K562 (cell line): ENCODE data around the gene NET1. TPM values are rescaled to one million over a fixed set of nuclear protein-coding genes. Genes with fewer than 3 reads are reported as not detected.
A peak's percentile ranks its signal among the peaks of the same experiment; 100 is the strongest.

ENCODE experiments used
- CHCHD3 ChIP-seq: fragments of 250-450 bp; sonication (Bioruptor Pico); IDR thresholded peaks from 2 replicates; pipeline ENCODE4 v2.1.2; 2022; ENCODE audit warnings: mild to moderate bottlenecking
- KDM1A ChIP-seq, 2 experiments: fragments of 450-650 bp; IDR thresholded peaks; 2 replicates each; pipeline ENCODE4 v1.6.1; 2016; ENCODE audit warnings: mild to moderate bottlenecking in 2 of 2
- MIER1 ChIP-seq: fragments of 450-650 bp; IDR thresholded peaks from 2 replicates; pipeline ENCODE4 v1.6.1; 2016; ENCODE audit warnings: antibody characterized with exemption, mild to moderate bottlenecking, low read depth
- NCOA6 ChIP-seq: fragments of 450-650 bp; IDR thresholded peaks from 2 replicates; pipeline ENCODE4 v1.6.1; 2017; ENCODE audit warnings: mild to moderate bottlenecking
- NR2C1 ChIP-seq, 2 experiments: fragments of 450-650 bp; IDR thresholded peaks; 2 replicates each; pipeline ENCODE4 v1.6.1; 2017; ENCODE audit warnings: mild to moderate bottlenecking in 2 of 2, antibody characterized with exemption in 1 of 2, inconsistent platforms in 1 of 2, missing compliant biosample characterization in 1 of 2, missing genetic modification characterization in 1 of 2
- RB1 ChIP-seq: fragments of 450-650 bp; IDR thresholded peaks from 2 replicates; pipeline ENCODE4 v1.6.1; 2017; ENCODE audit warnings: low read depth, mild to moderate bottlenecking
- SAFB2 ChIP-seq: fragments of 200-400 bp; formaldehyde crosslinking; IDR thresholded peaks from 2 replicates; pipeline ENCODE4 v1.6.1; 2018; ENCODE audit warnings: borderline replicate concordance, low read length, low read depth, moderate library complexity; ENCODE audit not compliant: severe bottlenecking
- SRSF1 ChIP-seq: fragments of 200-400 bp; formaldehyde crosslinking; IDR thresholded peaks from 2 replicates; pipeline ENCODE4 v1.6.1; 2017; ENCODE audit warnings: mild to moderate bottlenecking, low read depth, low read length, moderate library complexity
- SRSF9 ChIP-seq: fragments of 200-400 bp; formaldehyde crosslinking; IDR thresholded peaks from 2 replicates; pipeline ENCODE4 v1.6.1; 2017; ENCODE audit warnings: low read depth, low read length, borderline replicate concordance
- TBP ChIP-seq: optimal IDR thresholded peaks from 2 replicates; pipeline ENCODE3; 2011; ENCODE audit warnings: low read depth, low read length, improper control_type of control experiment
- TEAD4 ChIP-seq, 2 experiments: sonication (generic) in 1 of 2; formaldehyde crosslinking in 1 of 2; IDR thresholded peaks; 2 replicates each; pipeline versions ENCODE4 v1.6.1 to v1.8.0; 2012 to 2022; ENCODE audit warnings: borderline replicate concordance in 1 of 2, inconsistent platforms in 1 of 2, low read length in 1 of 2, mild to moderate bottlenecking in 1 of 2, missing genetic modification reagents in 1 of 2
- YY1 ChIP-seq, 3 experiments: IDR thresholded peaks; 2 replicates each; pipeline ENCODE4 v1.6.1; 2011; ENCODE audit warnings: low read length in 2 of 3, mild to moderate bottlenecking in 2 of 3, moderate library complexity in 2 of 3, borderline replicate concordance in 1 of 3, control low read depth in 1 of 3, low read depth in 1 of 3; ENCODE audit not compliant: insufficient read depth in 3 of 3, insufficient replicate concordance in 2 of 3, control insufficient read depth in 1 of 3, insufficient read length in 1 of 3; ENCODE audit errors: extremely low read depth in 1 of 3
- ZBED1 ChIP-seq: IDR thresholded peaks from 2 replicates; pipeline ENCODE4 v1.6.1; 2014
- ZNF232 ChIP-seq: sonication (generic); formaldehyde crosslinking; IDR thresholded peaks from 2 replicates; pipeline ENCODE4 v1.8.0; 2022; ENCODE audit warnings: mild to moderate bottlenecking, missing genetic modification reagents
- ZNF408 ChIP-seq: fragments of 250-450 bp; sonication (Bioruptor Pico); IDR thresholded peaks from 2 replicates; pipeline ENCODE4 v1.4.0; 2020; ENCODE audit warnings: low read depth, mild to moderate bottlenecking, moderate library complexity
- polyA plus RNA-seq, 8 experiments: library from polyadenylated mRNA; depleted of rRNA in 4 of 8; stranded (reverse) in 5 of 8; unstranded in 3 of 8; fragments of >200 nt; fragmentation: Nextera tagmentation in 2 of 8; fragmentation: Illumina TruSeq in 1 of 8; extraction: Ambion mirVana in 2 of 8; extraction: Trizol in 1 of 8; gene quantifications; 2 replicates each; pipeline versions ENCODE4 v1.2.1 to v1.2.3, GENCODE V29; 2011 to 2014; ENCODE audit warnings: inconsistent platforms in 1 of 8, missing spikeins in 1 of 8
- total RNA-seq, 7 experiments: library from RNA; depleted of rRNA in 6 of 7; stranded (reverse); fragments of >200 nt in 6 of 7; fragmentation: Illumina TruSeq in 2 of 7; extraction: Trizol in 2 of 7; gene quantifications; 2 replicates each; pipeline versions ENCODE4 v1.2.1 to v1.2.3, GENCODE V29; 2011 to 2021; ENCODE audit warnings: low replicate concordance in 1 of 7
- TF ChIP-seq, protein P1 (sequence below): fragments of 250-450 bp; sonication (Bioruptor Pico); IDR thresholded peaks from 2 replicates; pipeline ENCODE4 v1.5.0; 2021; ENCODE audit warnings: mild to moderate bottlenecking, borderline replicate concordance
- TF ChIP-seq, protein P2 (sequence below): fragments of 250-450 bp; sonication (Bioruptor Pico); IDR thresholded peaks from 2 replicates; pipeline ENCODE4 v1.4.0; 2020; ENCODE audit warnings: mild to moderate bottlenecking, moderate library complexity, borderline replicate concordance
- TF ChIP-seq, protein P3 (sequence below): fragments of 450-650 bp; conservative IDR thresholded peaks from 2 replicates; pipeline ENCODE4 v1.6.1; 2016; ENCODE audit warnings: missing genetic modification characterization, low read depth, mild to moderate bottlenecking, control low read depth, missing compliant biosample characterization
- TF ChIP-seq, protein P4 (sequence below): sonication (generic); formaldehyde crosslinking; IDR thresholded peaks from 2 replicates; pipeline ENCODE4 v1.5.0; 2020; ENCODE audit warnings: missing genetic modification reagents

NET1 gene
- total and polyA plus RNA-seq, 9 of the 15 experiments (the other 6 are each of a cell fraction or from before 2014, with no cell fraction given), result 47.4 to 258 (median 106) TPM

DNA sequence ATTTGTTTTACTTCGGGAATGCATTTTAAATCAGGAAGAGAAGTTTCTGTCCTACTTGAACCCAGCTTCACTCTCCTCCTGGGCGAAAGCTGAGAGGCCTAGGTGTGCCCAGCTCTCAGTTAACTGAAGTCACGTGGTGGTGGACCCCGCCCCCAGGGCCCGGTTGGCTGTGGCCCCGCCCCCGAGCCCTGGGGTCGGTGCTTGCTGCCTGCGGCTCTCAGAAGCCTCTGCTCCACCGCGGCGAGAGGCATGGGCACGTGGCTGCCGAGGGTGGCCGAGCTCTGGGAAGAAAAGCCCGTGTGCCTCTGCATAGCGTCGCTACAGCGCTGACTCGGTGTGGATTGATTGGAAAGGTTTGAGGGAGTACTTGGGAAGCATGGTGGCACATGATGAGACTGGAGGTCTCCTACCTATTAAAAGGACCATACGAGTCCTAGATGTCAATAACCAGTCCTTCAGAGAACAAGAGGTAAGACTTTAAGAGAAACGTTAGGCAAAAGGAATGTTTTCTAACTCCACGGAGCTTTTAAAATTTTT lies 34.1 kb downstream of the NET1 start (continued):
- TF ChIP-seq, protein P1, sequence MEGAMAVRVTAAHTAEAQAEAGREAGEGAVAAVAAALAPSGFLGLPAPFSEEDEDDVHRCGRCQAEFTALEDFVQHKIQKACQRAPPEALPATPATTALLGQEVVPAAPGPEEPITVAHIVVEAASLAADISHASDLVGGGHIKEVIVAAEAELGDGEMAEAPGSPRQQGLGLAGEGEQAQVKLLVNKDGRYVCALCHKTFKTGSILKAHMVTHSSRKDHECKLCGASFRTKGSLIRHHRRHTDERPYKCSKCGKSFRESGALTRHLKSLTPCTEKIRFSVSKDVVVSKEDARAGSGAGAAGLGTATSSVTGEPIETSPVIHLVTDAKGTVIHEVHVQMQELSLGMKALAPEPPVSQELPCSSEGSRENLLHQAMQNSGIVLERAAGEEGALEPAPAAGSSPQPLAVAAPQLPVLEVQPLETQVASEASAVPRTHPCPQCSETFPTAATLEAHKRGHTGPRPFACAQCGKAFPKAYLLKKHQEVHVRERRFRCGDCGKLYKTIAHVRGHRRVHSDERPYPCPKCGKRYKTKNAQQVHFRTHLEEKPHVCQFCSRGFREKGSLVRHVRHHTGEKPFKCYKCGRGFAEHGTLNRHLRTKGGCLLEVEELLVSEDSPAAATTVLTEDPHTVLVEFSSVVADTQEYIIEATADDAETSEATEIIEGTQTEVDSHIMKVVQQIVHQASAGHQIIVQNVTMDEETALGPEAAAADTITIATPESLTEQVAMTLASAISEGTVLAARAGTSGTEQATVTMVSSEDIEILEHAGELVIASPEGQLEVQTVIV, result no peak
- TF ChIP-seq SRSF1 (no peak), ZNF408 (no peak), NCOA6 (no peak), CHCHD3 (CRISPR knock-in tag) (0 out of 2 replicates have a peak, but pooled peaks have one; percentile 46), MIER1 (no peak), ZBED1 (peak; percentile 94), SRSF9 (no peak), ZNF232 (CRISPR knock-in tag) (no peak), YY1 (IDR thresholded peaks at IDR 0.05; ENCODE audit: borderline replicate concordance in 1 of 3, control insufficient read depth in 1 of 3, extremely low read depth in 1 of 3, insufficient read depth in 3 of 3, insufficient read length in 1 of 3, insufficient replicate concordance in 2 of 3, low read depth in 1 of 3, low read length in 2 of 3) (peak in 2 of 3 experiments; percentile 58 to 78), RB1 (peak; percentile 83; the same call in 1 of the 2 replicates), TBP (peak; percentile 99), TEAD4 (IDR thresholded peaks at IDR 0.05; ENCODE audit: low read length) (peak; percentile 62), TEAD4 (CRISPR knock-in tag; IDR thresholded peaks at IDR 0.05; ENCODE audit: borderline replicate concordance) (no peak), KDM1A (IDR thresholded peaks at IDR 0.05) (0 out of 4 replicates have a peak, but pooled peaks of 1 of the 2 experiments have one; percentile 14), SAFB2 (no peak), NR2C1 (IDR thresholded peaks at IDR 0.05) (0 out of 2 replicates have a peak, but pooled peaks have one; percentile 2), NR2C1 (tag; IDR thresholded peaks at IDR 0.05) (no peak)
- TF ChIP-seq, protein P2, sequence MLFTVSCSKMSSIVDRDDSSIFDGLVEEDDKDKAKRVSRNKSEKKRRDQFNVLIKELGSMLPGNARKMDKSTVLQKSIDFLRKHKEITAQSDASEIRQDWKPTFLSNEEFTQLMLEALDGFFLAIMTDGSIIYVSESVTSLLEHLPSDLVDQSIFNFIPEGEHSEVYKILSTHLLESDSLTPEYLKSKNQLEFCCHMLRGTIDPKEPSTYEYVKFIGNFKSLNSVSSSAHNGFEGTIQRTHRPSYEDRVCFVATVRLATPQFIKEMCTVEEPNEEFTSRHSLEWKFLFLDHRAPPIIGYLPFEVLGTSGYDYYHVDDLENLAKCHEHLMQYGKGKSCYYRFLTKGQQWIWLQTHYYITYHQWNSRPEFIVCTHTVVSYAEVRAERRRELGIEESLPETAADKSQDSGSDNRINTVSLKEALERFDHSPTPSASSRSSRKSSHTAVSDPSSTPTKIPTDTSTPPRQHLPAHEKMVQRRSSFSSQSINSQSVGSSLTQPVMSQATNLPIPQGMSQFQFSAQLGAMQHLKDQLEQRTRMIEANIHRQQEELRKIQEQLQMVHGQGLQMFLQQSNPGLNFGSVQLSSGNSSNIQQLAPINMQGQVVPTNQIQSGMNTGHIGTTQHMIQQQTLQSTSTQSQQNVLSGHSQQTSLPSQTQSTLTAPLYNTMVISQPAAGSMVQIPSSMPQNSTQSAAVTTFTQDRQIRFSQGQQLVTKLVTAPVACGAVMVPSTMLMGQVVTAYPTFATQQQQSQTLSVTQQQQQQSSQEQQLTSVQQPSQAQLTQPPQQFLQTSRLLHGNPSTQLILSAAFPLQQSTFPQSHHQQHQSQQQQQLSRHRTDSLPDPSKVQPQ (CRISPR knock-in tag), result 0 out of 2 replicates have a peak, but pooled peaks have one; percentile 59
- TF ChIP-seq, protein P3, sequence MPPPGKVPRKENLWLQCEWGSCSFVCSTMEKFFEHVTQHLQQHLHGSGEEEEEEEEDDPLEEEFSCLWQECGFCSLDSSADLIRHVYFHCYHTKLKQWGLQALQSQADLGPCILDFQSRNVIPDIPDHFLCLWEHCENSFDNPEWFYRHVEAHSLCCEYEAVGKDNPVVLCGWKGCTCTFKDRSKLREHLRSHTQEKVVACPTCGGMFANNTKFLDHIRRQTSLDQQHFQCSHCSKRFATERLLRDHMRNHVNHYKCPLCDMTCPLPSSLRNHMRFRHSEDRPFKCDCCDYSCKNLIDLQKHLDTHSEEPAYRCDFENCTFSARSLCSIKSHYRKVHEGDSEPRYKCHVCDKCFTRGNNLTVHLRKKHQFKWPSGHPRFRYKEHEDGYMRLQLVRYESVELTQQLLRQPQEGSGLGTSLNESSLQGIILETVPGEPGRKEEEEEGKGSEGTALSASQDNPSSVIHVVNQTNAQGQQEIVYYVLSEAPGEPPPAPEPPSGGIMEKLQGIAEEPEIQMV (tag), result no peak
- TF ChIP-seq, protein P4, sequence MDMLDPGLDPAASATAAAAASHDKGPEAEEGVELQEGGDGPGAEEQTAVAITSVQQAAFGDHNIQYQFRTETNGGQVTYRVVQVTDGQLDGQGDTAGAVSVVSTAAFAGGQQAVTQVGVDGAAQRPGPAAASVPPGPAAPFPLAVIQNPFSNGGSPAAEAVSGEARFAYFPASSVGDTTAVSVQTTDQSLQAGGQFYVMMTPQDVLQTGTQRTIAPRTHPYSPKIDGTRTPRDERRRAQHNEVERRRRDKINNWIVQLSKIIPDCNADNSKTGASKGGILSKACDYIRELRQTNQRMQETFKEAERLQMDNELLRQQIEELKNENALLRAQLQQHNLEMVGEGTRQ (CRISPR knock-in tag), result peak; percentile 96
